DOHH2 (cell line): ENCODE data around the gene MRPL41.

Experiments
- EZH2phosphoT487 ChIP-seq: fragments of 200-600 bp; sonication (generic); IDR thresholded peaks from 2 replicates; pipeline ENCODE4 v1.6.1; 2017; ENCODE audit warnings: borderline replicate concordance, mild to moderate bottlenecking, antibody characterized with exemption, low read length, moderate library complexity, mixed read lengths
- TF ChIP-seq, protein P1 (sequence below): fragments of 200-600 bp; sonication (generic); IDR thresholded peaks from one replicate; pipeline ENCODE4 v1.5.1; 2014; ENCODE audit warnings: antibody characterized with exemption, mild to moderate bottlenecking, low read depth, low read length; ENCODE audit not compliant: poor library complexity, severe bottlenecking

GRCh38 chr9:137515338-137515724 lies 36.3 kb upstream of the MRPL41 start:
- TF ChIP-seq, protein P1, sequence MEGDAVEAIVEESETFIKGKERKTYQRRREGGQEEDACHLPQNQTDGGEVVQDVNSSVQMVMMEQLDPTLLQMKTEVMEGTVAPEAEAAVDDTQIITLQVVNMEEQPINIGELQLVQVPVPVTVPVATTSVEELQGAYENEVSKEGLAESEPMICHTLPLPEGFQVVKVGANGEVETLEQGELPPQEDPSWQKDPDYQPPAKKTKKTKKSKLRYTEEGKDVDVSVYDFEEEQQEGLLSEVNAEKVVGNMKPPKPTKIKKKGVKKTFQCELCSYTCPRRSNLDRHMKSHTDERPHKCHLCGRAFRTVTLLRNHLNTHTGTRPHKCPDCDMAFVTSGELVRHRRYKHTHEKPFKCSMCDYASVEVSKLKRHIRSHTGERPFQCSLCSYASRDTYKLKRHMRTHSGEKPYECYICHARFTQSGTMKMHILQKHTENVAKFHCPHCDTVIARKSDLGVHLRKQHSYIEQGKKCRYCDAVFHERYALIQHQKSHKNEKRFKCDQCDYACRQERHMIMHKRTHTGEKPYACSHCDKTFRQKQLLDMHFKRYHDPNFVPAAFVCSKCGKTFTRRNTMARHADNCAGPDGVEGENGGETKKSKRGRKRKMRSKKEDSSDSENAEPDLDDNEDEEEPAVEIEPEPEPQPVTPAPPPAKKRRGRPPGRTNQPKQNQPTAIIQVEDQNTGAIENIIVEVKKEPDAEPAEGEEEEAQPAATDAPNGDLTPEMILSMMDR: no peak
- TF ChIP-seq EZH2phosphoT487: no peak
